Sciatic nerve (tissue), 2 donors: ENCODE data around the gene PDCD1. TPM values are rescaled to one million over a fixed set of nuclear protein-coding genes. Genes with fewer than 3 reads are reported as not detected.
"Not testable (repeated sequence)": the region's sequence is repeated elsewhere in the genome, so short reads cannot be mapped to it uniquely, and the experiment has no call there.

Experiments
- ATAC-seq: fragments of 200-7000 bp; cut with Tn5 transposase; one replicate; pipeline ENCODE4 v1.9.1; 2020; ENCODE audit warnings: mild to moderate bottlenecking, moderate library complexity
- DNase-seq: peaks from one replicate; pipeline ENCODE4 v3.0.0-alpha.2; 2020; ENCODE audit warnings: low spot score
- intact Hi-C: fragments of 100-400 bp; cut with DNase I; formaldehyde crosslinking; loops from one replicate; pipeline ENCODE4 v1.14.2; 2022
- total RNA-seq: library from RNA; stranded (reverse); fragmentation: NEBNext Ultra II Directional; extraction: Animal tissue kit (Norgen Biotek cat#: 25700); gene quantifications from one replicate; pipeline ENCODE4 v1.2.1, GENCODE V29; 2021
- donor health status: DM: no; HTN: no; CAD: no.
- donor health status: DM: no; HTN: no; CAD: no.

PDCD1 gene
- total RNA-seq, 1 donor from 2014 or later, result 0.27 TPM

GRCh38 chr2:241844066-241844728 is 14.5 kb downstream of the PDCD1 start:
- peak; percentile 89 for DNase-seq
- intact Hi-C loops, result no loop called here
- peak; percentile 88 for ATAC-seq

GRCh38 chr2:241843321-241844065 is 15.2 kb downstream of the PDCD1 start:
- ATAC-seq, result peak; percentile 35
- peak; percentile 62 for DNase-seq
- intact Hi-C loops, result no loop called here

GRCh38 chr2:241842620-241843211 is 16.0 kb downstream of the PDCD1 start:
- intact Hi-C loops, result no loop called here
- ATAC-seq, result peak; percentile 64
- peak; percentile 77 for DNase-seq

- intact Hi-C loops, result no loop called here
- ATAC-seq (peak; percentile 2), DNase-seq (no peak)
Observed at GRCh38 chr2:241842067-241842415, 16.7 kb downstream of the PDCD1 start.

GRCh38 chr2:241841181-241842066 is 17.3 kb downstream of the PDCD1 start:
- ATAC-seq, result no peak
- intact Hi-C loops, result no loop called here
- no peak for DNase-seq

GRCh38 chr2:241837197-241837965 is 21.3 kb downstream of the PDCD1 start:
- ATAC-seq, result no peak
- intact Hi-C loops, result no loop called here
- no peak for DNase-seq

- ATAC-seq, result no peak
- no peak for DNase-seq
- intact Hi-C loops, result no loop called here
Observed at GRCh38 chr2:241836292-241836691, 22.4 kb downstream of the PDCD1 start.

- ATAC-seq (no peak), DNase-seq (no peak)
- intact Hi-C loops, result no loop called here
Observed at GRCh38 chr2:241835611-241836010, 23.1 kb downstream of the PDCD1 start.

GRCh38 chr2:241834527-241835210 is 24.0 kb downstream of the PDCD1 start:
- DNase-seq, result no peak
- ATAC-seq, result no peak
- intact Hi-C loops, result no loop called here

- not testable (repeated sequence) for DNase-seq, ATAC-seq
Observed at GRCh38 chr2:241833756-241834526, 24.8 kb downstream of the PDCD1 start.

GRCh38 chr2:241833101-241833663 is 25.5 kb downstream of the PDCD1 start:
- intact Hi-C loops, result no loop called here

More at GRCh38 chr2:241833756-241834526, 24.8 kb downstream of the PDCD1 start:
- intact Hi-C loops, result not testable (repeated sequence)

GRCh38 chr2:241827394-241827793 is 31.3 kb downstream of the PDCD1 start:
- DNase-seq, result no peak
- no peak for ATAC-seq
- intact Hi-C loops, result no loop called here

More at GRCh38 chr2:241833101-241833663, 25.5 kb downstream of the PDCD1 start:
- ATAC-seq, result no peak
- no peak for DNase-seq

GRCh38 chr2:241823531-241824437 is 34.9 kb downstream of the PDCD1 start:
- DNase-seq, ATAC-seq, intact Hi-C loops: not testable (repeated sequence)

GRCh38 chr2:241822264-241822623 is 36.5 kb downstream of the PDCD1 start:
- no peak for DNase-seq
- intact Hi-C loops, result no loop called here
- ATAC-seq, result no peak

GRCh38 chr2:241821460-241822263 is 37.0 kb downstream of the PDCD1 start:
- intact Hi-C loops, result no loop called here
- ATAC-seq, result no peak
- no peak for DNase-seq
